ENCODE data around the gene ADAM8. TPM values are rescaled to one million over a fixed set of nuclear protein-coding genes. Genes with fewer than 3 reads are reported as not detected.
"Not testable (repeated sequence)": the region's sequence is repeated elsewhere in the genome, so short reads cannot be mapped to it uniquely, and the experiment has no call there.

ADAM8 gene
- total RNA-seq, 2 donors from 2014 or later, result 3.7 to 5.5 TPM

GRCh38 chr10:133224076-133224475, 52.6 kb downstream of the ADAM8 start:
- DNase-seq, result no peak
- H3K4me3 ChIP-seq (ENCODE audit: low read length), result no peak overlapping the region
- no peaks in the 10 kb centered on the region for H3K4me1 ChIP-seq (ENCODE audit: control insufficient read depth, insufficient read depth, low read length)
- no peaks in the 10 kb centered on the region for H3K9me3 ChIP-seq (ENCODE audit: control insufficient read depth, low read length)
- TF ChIP-seq CTCF (conservative IDR thresholded peaks at IDR 0.05), result no peak
- Mint-ChIP-seq H3K36me3 (ENCODE audit: low read depth) (no peaks in the 10 kb centered on the region), H3K4me1 (peaks cover 5% of the 10 kb centered on the region), H3K27ac (no peak overlapping the region), H3K4me3 (no peak overlapping the region), H3K9me3 (peaks cover under 1% of the 10 kb centered on the region), H3K27me3 (ENCODE audit: insufficient read depth) (peaks cover 38% of the 10 kb centered on the region)
- WGBS, 2 experiments (ENCODE audit: insufficient coverage in 1 of 2, insufficient read length in 1 of 2), result 91 to 100% methylated on average over 5 to 14 of the region's 14 CpGs
- H3K36me3 ChIP-seq (ENCODE audit: control insufficient read depth, insufficient read depth, low read length), result no peaks in the 10 kb centered on the region
- no peak overlapping the region for H3K9ac ChIP-seq (ENCODE audit: extremely low read depth, low read length, poor library complexity, severe bottlenecking)
- peaks cover 30% of the 10 kb centered on the region for H3K27me3 ChIP-seq (ENCODE audit: control insufficient read depth, insufficient read depth, low read length, poor library complexity, severe bottlenecking)
- H3K27ac ChIP-seq (ENCODE audit: low read depth, low read length), result no peak overlapping the region

- H3K27ac Mint-ChIP-seq; H3K9me3 ChIP-seq (ENCODE audit: control insufficient read depth, low read length); H3K4me1 Mint-ChIP-seq; H3K36me3 ChIP-seq (ENCODE audit: control insufficient read depth, insufficient read depth, low read length); H3K4me3 Mint-ChIP-seq; H3K9me3 Mint-ChIP-seq; H3K27ac ChIP-seq (ENCODE audit: low read depth, low read length); H3K4me3 ChIP-seq (ENCODE audit: low read length); H3K36me3 Mint-ChIP-seq (ENCODE audit: low read depth); H3K9ac ChIP-seq (ENCODE audit: extremely low read depth, low read length, poor library complexity, severe bottlenecking); DNase-seq; H3K27me3 ChIP-seq (ENCODE audit: control insufficient read depth, insufficient read depth, low read length, poor library complexity, severe bottlenecking); H3K4me1 ChIP-seq (ENCODE audit: control insufficient read depth, insufficient read depth, low read length): not testable (repeated sequence)
- peaks cover 17% of the 10 kb centered on the region for H3K27me3 Mint-ChIP-seq (ENCODE audit: insufficient read depth)
- 92 to 94% methylated on average over 4 to 16 of the region's 22 CpGs for WGBS, 2 experiments (ENCODE audit: insufficient coverage in 1 of 2, insufficient read length in 1 of 2)
Measured at GRCh38 chr10:133221756-133222155, 54.9 kb downstream of the ADAM8 start.

GRCh38 chr10:133221331-133221730, 55.3 kb downstream of the ADAM8 start:
- no peak for DNase-seq
- Histone ChIP-seq H3K27me3 (ENCODE audit: control insufficient read depth, insufficient read depth, low read length, poor library complexity, severe bottlenecking) (peaks cover 4% of the 10 kb centered on the region), H3K4me1 (ENCODE audit: control insufficient read depth, insufficient read depth, low read length) (no peaks in the 10 kb centered on the region), H3K9ac (ENCODE audit: extremely low read depth, low read length, poor library complexity, severe bottlenecking) (no peak overlapping the region), H3K36me3 (ENCODE audit: control insufficient read depth, insufficient read depth, low read length) (no peaks in the 10 kb centered on the region), H3K4me3 (ENCODE audit: low read length) (no peak overlapping the region), H3K27ac (ENCODE audit: low read depth, low read length) (no peak overlapping the region), H3K9me3 (ENCODE audit: control insufficient read depth, low read length) (no peaks in the 10 kb centered on the region)
- peak overlapping the region; percentile 41 for H3K4me3 Mint-ChIP-seq
- H3K9me3 Mint-ChIP-seq, result no peaks in the 10 kb centered on the region
- peaks cover 5% of the 10 kb centered on the region for H3K4me1 Mint-ChIP-seq
- no peak for TF ChIP-seq CTCF (conservative IDR thresholded peaks at IDR 0.05)
- H3K36me3 Mint-ChIP-seq (ENCODE audit: low read depth), result no peaks in the 10 kb centered on the region
- 87 to 88% methylated on average over 7 to 11 of the region's 11 CpGs for WGBS, 2 experiments (ENCODE audit: insufficient coverage in 1 of 2, insufficient read length in 1 of 2)
- H3K27me3 Mint-ChIP-seq (ENCODE audit: insufficient read depth), result peaks cover 12% of the 10 kb centered on the region
- H3K27ac Mint-ChIP-seq, result no peak overlapping the region

GRCh38 chr10:133219782-133220181, 56.9 kb downstream of the ADAM8 start:
- H3K4me1 Mint-ChIP-seq, result peaks cover 2% of the 10 kb centered on the region
- no peak for TF ChIP-seq CTCF (conservative IDR thresholded peaks at IDR 0.05)
- DNase-seq, result peak; percentile 91
- peak overlapping the region; percentile 42 for H3K4me3 Mint-ChIP-seq
- no peak overlapping the region for H3K27ac Mint-ChIP-seq
- H3K36me3 ChIP-seq (ENCODE audit: control insufficient read depth, insufficient read depth, low read length), result no peaks in the 10 kb centered on the region
- no peak overlapping the region for H3K4me3 ChIP-seq (ENCODE audit: low read length)
- no peaks in the 10 kb centered on the region for H3K9me3 Mint-ChIP-seq
- no peak overlapping the region for H3K27ac ChIP-seq (ENCODE audit: low read depth, low read length)
- H3K9ac ChIP-seq (ENCODE audit: extremely low read depth, low read length, poor library complexity, severe bottlenecking), result no peak overlapping the region
- peaks cover 4% of the 10 kb centered on the region for H3K27me3 ChIP-seq (ENCODE audit: control insufficient read depth, insufficient read depth, low read length, poor library complexity, severe bottlenecking)
- no peaks in the 10 kb centered on the region for H3K9me3 ChIP-seq (ENCODE audit: control insufficient read depth, low read length)
- H3K36me3 Mint-ChIP-seq (ENCODE audit: low read depth), result no peaks in the 10 kb centered on the region
- H3K4me1 ChIP-seq (ENCODE audit: control insufficient read depth, insufficient read depth, low read length), result no peaks in the 10 kb centered on the region
- peaks cover 6% of the 10 kb centered on the region for H3K27me3 Mint-ChIP-seq (ENCODE audit: insufficient read depth)
- WGBS, 2 experiments (ENCODE audit: insufficient coverage in 1 of 2, insufficient read length in 1 of 2), result 36 to 44% methylated on average over 15 to 27 of the region's 28 CpGs
